ENCODE data around the gene PLPP4.

PLPP4 gene

DNA sequence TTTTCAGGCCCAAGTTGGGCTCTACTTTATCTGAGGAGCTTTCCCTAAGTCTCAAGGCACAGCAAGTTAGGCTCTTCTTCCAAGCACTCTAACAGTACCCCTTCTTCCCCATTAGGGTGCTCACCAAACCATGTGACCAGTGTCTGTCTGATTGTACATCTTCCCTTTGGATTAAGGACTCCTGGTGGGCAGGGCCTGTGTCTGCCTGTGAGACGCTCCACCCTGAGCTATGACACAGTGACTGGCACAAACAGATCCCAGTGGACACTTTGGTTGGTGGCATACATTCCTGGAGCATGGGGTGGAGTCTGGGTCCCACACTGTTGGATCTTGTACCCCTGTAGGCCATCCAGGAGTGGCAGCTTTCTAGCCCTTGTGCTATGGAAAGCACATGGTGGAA lies 23.8 kb downstream of the PLPP4 start:
- no peak for DNase-seq (ENCODE audit: low read depth)
- TF ChIP-seq CTCF (IDR thresholded peaks at IDR 0.05; ENCODE audit: low read depth, low read length, missing control alignments): no peak

DNA sequence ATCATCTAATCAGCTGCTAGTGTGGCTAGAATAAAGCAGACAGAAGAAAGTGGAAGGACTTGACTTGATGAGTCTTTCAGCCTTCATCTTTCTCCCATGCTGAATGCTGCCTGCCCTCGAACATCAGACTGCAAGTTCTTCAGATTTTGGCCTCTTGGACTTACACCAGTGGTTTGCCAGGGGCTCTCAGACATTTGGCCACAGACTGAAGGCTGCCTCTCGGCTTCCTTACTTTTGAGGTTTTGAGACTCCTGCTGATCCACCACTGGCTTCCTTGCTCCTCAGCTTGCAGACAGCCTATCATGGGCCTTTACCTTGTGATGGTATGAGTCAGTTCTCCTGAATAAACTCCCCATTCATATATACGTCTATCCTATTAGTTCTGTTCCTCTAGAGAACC lies 26.0 kb downstream of the PLPP4 start:
- DNase-seq (ENCODE audit: low read depth): no peak
- H3K4me3 ChIP-seq (ENCODE audit: low read depth, low read length): no peak overlapping the region
- no peak for TF ChIP-seq CTCF (IDR thresholded peaks at IDR 0.05; ENCODE audit: low read depth, low read length, missing control alignments)

More for the DNA sequence above, 23.8 kb downstream of the PLPP4 start:
- H3K4me3 ChIP-seq (ENCODE audit: low read depth, low read length): no peak overlapping the region

GRCh38 chr10:120483651-120484301 lies 26.7 kb downstream of the PLPP4 start:
- TF ChIP-seq CTCF (IDR thresholded peaks at IDR 0.05; ENCODE audit: low read depth, low read length, missing control alignments): no peak
- no peak overlapping the region for H3K4me3 ChIP-seq (ENCODE audit: low read depth, low read length)
- DNase-seq (ENCODE audit: low read depth): no peak

DNA sequence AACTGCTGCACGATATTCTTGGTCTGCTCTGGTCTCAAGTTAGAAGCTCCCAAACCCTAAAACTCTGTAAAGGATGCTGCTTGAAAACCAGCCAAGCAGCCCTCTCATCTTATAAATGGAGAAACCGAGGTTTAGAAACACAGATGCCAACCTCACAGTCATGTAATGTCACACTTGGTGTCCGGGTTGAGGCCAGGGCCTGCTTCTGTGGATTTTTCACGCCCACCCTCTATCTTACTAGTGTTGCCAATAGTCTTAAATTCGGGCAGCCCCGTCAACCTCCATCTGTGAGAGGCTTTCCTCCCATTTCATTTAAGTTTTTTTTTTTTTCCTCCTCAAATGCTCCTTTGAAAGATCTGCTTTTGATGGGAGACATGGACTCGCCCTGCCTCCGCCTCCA lies 28.9 kb downstream of the PLPP4 start:
- DNase-seq (ENCODE audit: low read depth): no peak
- TF ChIP-seq CTCF (IDR thresholded peaks at IDR 0.05; ENCODE audit: low read depth, low read length, missing control alignments): no peak
- no peak overlapping the region for H3K4me3 ChIP-seq (ENCODE audit: low read depth, low read length)

DNA sequence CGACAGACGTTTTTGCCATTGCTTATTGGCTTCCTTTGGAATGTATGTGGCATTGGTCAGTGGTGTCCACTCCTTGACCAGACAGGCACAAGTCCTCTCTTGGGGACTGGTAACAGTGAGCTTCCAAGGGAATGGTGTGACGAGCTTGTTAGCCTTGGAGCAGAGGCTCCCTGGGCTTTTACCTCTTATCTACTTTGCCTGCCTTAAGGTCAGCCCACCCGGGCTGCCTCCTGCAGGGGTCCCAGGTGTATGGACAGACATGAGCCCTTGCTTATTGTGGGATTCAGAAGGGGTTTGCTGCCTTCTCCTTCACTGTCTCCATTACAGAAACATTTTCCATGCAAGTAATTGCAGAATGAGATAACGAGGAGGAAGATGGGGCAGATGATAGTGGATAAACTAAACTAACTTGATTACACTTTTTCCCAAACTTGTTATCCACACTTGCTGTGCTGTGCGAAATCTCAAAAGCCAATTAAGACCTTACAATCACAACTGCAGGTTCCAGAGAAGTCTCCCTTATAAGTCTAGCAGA lies 29.7 kb downstream of the PLPP4 start:
- no peak for TF ChIP-seq CTCF (IDR thresholded peaks at IDR 0.05; ENCODE audit: low read depth, low read length, missing control alignments)
- no peak overlapping the region for H3K4me3 ChIP-seq (ENCODE audit: low read depth, low read length)
- no peak for DNase-seq (ENCODE audit: low read depth)

GRCh38 chr10:120490288-120490687 lies 33.3 kb downstream of the PLPP4 start:
- TF ChIP-seq CTCF (IDR thresholded peaks at IDR 0.05; ENCODE audit: low read depth, low read length, missing control alignments): no peak
- no peak for DNase-seq (ENCODE audit: low read depth)
- no peak overlapping the region for H3K4me3 ChIP-seq (ENCODE audit: low read depth, low read length)

DNA sequence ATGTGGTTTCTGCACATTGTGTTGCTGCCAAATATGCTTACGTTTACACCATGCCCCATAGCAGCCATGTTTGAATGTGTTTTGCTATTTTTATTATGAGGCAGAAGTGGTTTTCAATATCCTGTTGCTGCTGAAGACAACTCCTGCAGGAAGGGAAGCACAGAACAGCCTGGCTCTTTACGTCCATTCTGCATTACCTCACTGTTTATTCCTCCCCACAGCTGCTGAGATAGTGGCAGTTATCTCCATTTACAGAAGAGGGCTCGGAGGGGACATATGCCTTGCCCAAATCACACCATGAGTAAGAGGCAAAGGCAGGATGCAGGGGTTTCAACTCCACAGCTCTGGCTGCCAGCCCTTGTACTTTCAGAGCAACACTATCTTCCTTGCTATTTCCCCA lies 35.3 kb downstream of the PLPP4 start:
- TF ChIP-seq CTCF (IDR thresholded peaks at IDR 0.05; ENCODE audit: low read depth, low read length, missing control alignments): no peak
- no peak overlapping the region for H3K4me3 ChIP-seq (ENCODE audit: low read depth, low read length)
- no peak for DNase-seq (ENCODE audit: low read depth)
